K562 (cell line): ENCODE measurements around the gene KCNA4. TPM values are rescaled to one million over a fixed set of nuclear protein-coding genes. Genes with fewer than 3 reads are reported as not detected.

ENCODE experiments used
- ATAC-seq: fragments of 200-7000 bp; cut with Tn5 transposase; 3 replicates; pipeline ENCODE4 v1.9.1; 2020; ENCODE audit warnings: moderate library complexity
- BruUV-seq: library from RNA; stranded (reverse); fragments of 400-500 nt; replicated peaks from 2 replicates; lab custom pipeline; 2021; lab: Mats Ljungman, UMichigan
- CTCF ChIA-PET: fragments of 300-600 bp; formaldehyde crosslinking; extraction: SDS; loops from one replicate; lab custom pipeline; 2021; ENCODE audit warnings: low intra/inter-chr PET ratio; lab: Yijun Ruan, JAX
- POLR2A ChIA-PET: fragments of 300-600, 350-650 bp; sonication (Branson Sonifier 250); formaldehyde crosslinking; extraction: SDS; loops from one replicate; lab custom pipeline; 2021; ENCODE audit warnings: antibody characterized with exemption, inconsistent platforms; lab: Yijun Ruan, JAX
- DNase-seq, 4 experiments: peaks; one replicate each; pipeline versions ENCODE4 v3.0.0 to v3.0.0-alpha.2; 2011 to 2018; ENCODE audit warnings: low spot score in 3 of 4, mixed read lengths in 3 of 4; ENCODE audit errors: extremely low read depth in 1 of 4
- FAIRE-seq: peaks from 2 replicates; lab custom pipeline; 2011; peaks lifted over from hg19 to GRCh38; lab: Jason Lieb, UNC
- H2AFZ ChIP-seq: 2 replicates; pipeline ENCODE4 v1.6.0; 2011; ENCODE audit warnings: low read depth, low read length, control low read depth, inconsistent platforms
- H3K27ac ChIP-seq: fragments of 200-600 bp; 3 replicates; pipeline ENCODE4 v1.8.0; 2011; ENCODE audit warnings: low read depth, mild to moderate bottlenecking, control low read depth, inconsistent platforms, low read length, moderate library complexity, mixed read lengths; ENCODE audit errors: extremely low read depth
- H3K27me3 ChIP-seq, 2 experiments: fragments of 300-600 bp in 1 of 2; 2 replicates in 1 of 2; 3 replicates in 1 of 2; pipeline versions ENCODE4 v1.6.0 to v1.8.0; 2011; ENCODE audit warnings: inconsistent platforms in 2 of 2, low read length in 2 of 2, mild to moderate bottlenecking in 1 of 2, mixed read lengths in 1 of 2, moderate library complexity in 1 of 2; ENCODE audit not compliant: control insufficient read depth in 2 of 2, insufficient read depth in 2 of 2
- H3K36me3 ChIP-seq: fragments of 300-600 bp; 3 replicates; pipeline ENCODE4 v1.8.0; 2011; ENCODE audit warnings: mild to moderate bottlenecking, low read length, inconsistent platforms; ENCODE audit not compliant: control insufficient read depth, insufficient read depth
- H3K4me1 ChIP-seq, 2 experiments: fragments of 200-600 bp in 1 of 2; replicated peaks in 1 of 2; 2 replicates in 1 of 2; 3 replicates in 1 of 2; pipeline versions ENCODE4 v1.5.1 to v1.8.0; 2011; ENCODE audit warnings: inconsistent platforms in 2 of 2, low read length in 2 of 2, mild to moderate bottlenecking in 1 of 2, mixed read lengths in 1 of 2, moderate library complexity in 1 of 2; ENCODE audit not compliant: control insufficient read depth in 2 of 2, insufficient read depth in 2 of 2
- H3K4me2 ChIP-seq: 2 replicates; pipeline ENCODE4 v1.6.1; 2011; ENCODE audit warnings: low read length, control low read depth, inconsistent platforms, mixed read lengths; ENCODE audit not compliant: insufficient read depth
- H3K4me3 ChIP-seq: fragments of 200-600 bp; sonication (generic), shearing (Covaris generic); 2 replicates; pipeline ENCODE4 v1.5.1; 2016; ENCODE audit warnings: control low read depth, inconsistent platforms
- H3K79me2 ChIP-seq: fragments of 200-600 bp; 3 replicates; pipeline ENCODE4 v1.8.0; 2011; ENCODE audit warnings: low read length, inconsistent platforms; ENCODE audit not compliant: control insufficient read depth, insufficient read depth
- H3K9ac ChIP-seq, 2 experiments: 2 replicates each; pipeline versions ENCODE4 v1.6.0 to v1.6.1; 2011; ENCODE audit warnings: low read depth in 2 of 2, low read length in 2 of 2, control low read depth in 1 of 2, inconsistent platforms in 1 of 2, mild to moderate bottlenecking in 1 of 2, mixed read lengths in 1 of 2; ENCODE audit not compliant: insufficient read depth in 1 of 2
- H3K9me1 ChIP-seq: one replicate; pipeline ENCODE4 v1.6.0; 2011; ENCODE audit warnings: inconsistent platforms, mild to moderate bottlenecking, low read length, moderate library complexity; ENCODE audit not compliant: control insufficient read depth, insufficient read depth
- H3K9me3 ChIP-seq: replicated peaks from 2 replicates; pipeline ENCODE4 v1.5.1; 2011; ENCODE audit warnings: low read depth, low read length, inconsistent platforms; ENCODE audit not compliant: control insufficient read depth, insufficient read depth
- H4K20me1 ChIP-seq: replicated peaks from 2 replicates; pipeline ENCODE4 v1.6.1; 2011; ENCODE audit warnings: low read length, inconsistent platforms, mixed read lengths; ENCODE audit not compliant: control insufficient read depth, insufficient read depth
- ZNF134 ChIP-seq: fragments of 250-450 bp; sonication (Bioruptor Pico); conservative IDR thresholded peaks from 2 replicates; pipeline ENCODE4 v1.4.0; 2020
- ZNF253 ChIP-seq: fragments of 250-450 bp; sonication (Bioruptor Pico); conservative IDR thresholded peaks from 2 replicates; pipeline ENCODE4 v1.6.1; 2021; ENCODE audit warnings: mild to moderate bottlenecking
- whole genome bisulfite sequencing: fragments of 100-300 bp; shearing (Covaris generic); methylation state at CpG from one replicate; pipeline ENCODE4 v1.1.6; 2016; ENCODE audit warnings: low coverage, mixed read lengths; ENCODE audit not compliant: insufficient coverage; ENCODE audit errors: missing lambda C conversion rate; 5-methylcytosine and 5-hydroxymethylcytosine counted together
- in situ Hi-C: fragments of 300-500 bp; cut with MboI; formaldehyde crosslinking; loops from 4 replicates; pipeline ENCODE4 v1.15.0; 2018; ENCODE audit warnings: inconsistent platforms, mixed read lengths
- intact Hi-C: fragments of 100-400 bp; cut with micrococcal nuclease; formaldehyde crosslinking; loops from 2 replicates; pipeline ENCODE4 v1.14.2; 2022
- polyA plus RNA-seq, 8 experiments: library from polyadenylated mRNA; depleted of rRNA in 4 of 8; stranded (reverse) in 5 of 8; unstranded in 3 of 8; fragments of >200 nt; fragmentation: Nextera tagmentation in 2 of 8; fragmentation: Illumina TruSeq in 1 of 8; extraction: Ambion mirVana in 2 of 8; extraction: Trizol in 1 of 8; gene quantifications; 2 replicates each; pipeline versions ENCODE4 v1.2.1 to v1.2.3, GENCODE V29; 2011 to 2014; ENCODE audit warnings: inconsistent platforms in 1 of 8, missing spikeins in 1 of 8
- total RNA-seq, 7 experiments: library from RNA; depleted of rRNA in 6 of 7; stranded (reverse); fragments of >200 nt in 6 of 7; fragmentation: Illumina TruSeq in 2 of 7; extraction: Trizol in 2 of 7; gene quantifications; 2 replicates each; pipeline versions ENCODE4 v1.2.1 to v1.2.3, GENCODE V29; 2011 to 2021; ENCODE audit warnings: low replicate concordance in 1 of 7
- TF ChIP-seq, protein P1 (sequence below), 3 experiments: fragments of 200-800 bp in 1 of 3; sonication (Bioruptor generic) in 1 of 3; sonication (generic) in 1 of 3; formaldehyde crosslinking in 1 of 3; IDR thresholded peaks; 2 replicates each; pipeline versions ENCODE4 v1.6.1 to v1.8.0; 2016 to 2022; ENCODE audit warnings: mild to moderate bottlenecking in 2 of 3, missing compliant biosample characterization in 2 of 3, missing genetic modification characterization in 2 of 3, missing genetic modification reagents in 1 of 3
- TF ChIP-seq, protein P2 (sequence below): fragments of 200-800 bp; sonication (Bioruptor generic); IDR thresholded peaks from 2 replicates; pipeline ENCODE4 v1.6.1; 2017; ENCODE audit warnings: missing genetic modification characterization, missing compliant biosample characterization

The KCNA4 gene
- total and polyA plus RNA-seq, 9 of the 15 experiments (the other 6 are each of a cell fraction or from before 2014, with no cell fraction given), result not detected

DNA sequence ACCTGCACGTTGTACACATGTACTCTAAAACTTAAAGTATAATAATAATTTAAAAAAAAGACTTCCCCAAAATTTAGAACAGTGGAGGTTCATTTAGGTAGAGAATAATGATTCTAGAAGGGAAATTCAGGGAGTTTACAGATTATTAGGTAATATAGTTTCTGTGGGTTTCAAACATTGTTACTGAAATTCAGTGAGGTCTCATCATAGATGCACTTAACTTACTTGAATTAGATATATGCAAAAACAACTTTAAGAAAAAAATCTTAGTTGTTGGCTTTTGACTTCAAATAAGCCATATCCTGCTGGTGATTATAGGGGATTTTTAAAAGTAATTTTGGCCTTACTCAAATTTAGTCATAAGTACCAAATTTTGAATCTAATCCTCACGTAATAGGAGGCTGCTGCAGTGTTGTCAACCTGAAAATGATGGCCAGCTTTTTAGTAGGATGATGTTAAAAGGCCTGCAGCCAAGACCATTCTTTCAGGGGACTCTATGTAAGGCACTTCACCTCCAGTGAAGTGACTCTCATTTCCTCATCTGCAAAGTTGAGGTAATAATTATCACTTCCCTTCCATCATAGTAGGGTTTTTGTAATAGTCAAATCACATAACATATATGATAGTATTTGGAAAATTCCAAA is 42.5 kb upstream of the KCNA4 start:
- Histone ChIP-seq H3K27me3 (no peaks in the 10 kb centered on the region), H3K9me1 (no peaks in the 10 kb centered on the region), H3K9me3 (no peaks in the 10 kb centered on the region), H2AFZ (no peak overlapping the region), H4K20me1 (no peaks in the 10 kb centered on the region), H3K4me3 (no peak overlapping the region), H3K4me1 (no peaks in the 10 kb centered on the region), H3K27ac (no peak overlapping the region), H3K4me2 (no peak overlapping the region), H3K79me2 (no peaks in the 10 kb centered on the region), H3K36me3 (no peaks in the 10 kb centered on the region), H3K9ac (no peak overlapping the region)
- 0% methylated on average over 2 of the region's 2 CpGs for WGBS
- in situ Hi-C loops, result no loop called here
- intact Hi-C loops, result no loop called here
- ChIA-PET POLR2A (no interaction called here), CTCF (no interaction called here)
- no TSS peak for BruUV-seq
- FAIRE-seq (no peak), ATAC-seq (no peak), DNase-seq (no peak)
- TF ChIP-seq ZNF253 (CRISPR knock-in tag) (no peak), ZNF134 (no peak)
- TF ChIP-seq, protein P1, sequence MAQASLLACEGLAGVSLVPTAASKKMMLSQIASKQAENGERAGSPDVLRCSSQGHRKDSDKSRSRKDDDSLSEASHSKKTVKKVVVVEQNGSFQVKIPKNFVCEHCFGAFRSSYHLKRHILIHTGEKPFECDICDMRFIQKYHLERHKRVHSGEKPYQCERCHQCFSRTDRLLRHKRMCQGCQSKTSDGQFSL (CRISPR knock-in tag; IDR thresholded peaks at IDR 0.05), result no peak
- TF ChIP-seq, protein P1 (tag; IDR thresholded peaks at IDR 0.05), result no peak
- TF ChIP-seq, protein P2, sequence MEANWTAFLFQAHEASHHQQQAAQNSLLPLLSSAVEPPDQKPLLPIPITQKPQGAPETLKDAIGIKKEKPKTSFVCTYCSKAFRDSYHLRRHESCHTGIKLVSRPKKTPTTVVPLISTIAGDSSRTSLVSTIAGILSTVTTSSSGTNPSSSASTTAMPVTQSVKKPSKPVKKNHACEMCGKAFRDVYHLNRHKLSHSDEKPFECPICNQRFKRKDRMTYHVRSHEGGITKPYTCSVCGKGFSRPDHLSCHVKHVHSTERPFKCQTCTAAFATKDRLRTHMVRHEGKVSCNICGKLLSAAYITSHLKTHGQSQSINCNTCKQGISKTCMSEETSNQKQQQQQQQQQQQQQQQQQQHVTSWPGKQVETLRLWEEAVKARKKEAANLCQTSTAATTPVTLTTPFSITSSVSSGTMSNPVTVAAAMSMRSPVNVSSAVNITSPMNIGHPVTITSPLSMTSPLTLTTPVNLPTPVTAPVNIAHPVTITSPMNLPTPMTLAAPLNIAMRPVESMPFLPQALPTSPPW, result no peak
